Tibial artery (tissue), 4 donors: Measurements from ENCODE around the gene PIK3R4.

ENCODE experiments used
- DNase-seq, 2 donors: peaks; one replicate each; pipeline ENCODE4 v3.0.0-alpha.2; 2019
- H3K27ac ChIP-seq, 2 donors: fragments of 200-600 bp; sonication (generic) in 1 of 2; 1 replicate in 1 of 2; 2 replicates in 1 of 2; pipeline ENCODE4 v1.5.1; 2018 to 2019; ENCODE audit warnings: mild to moderate bottlenecking in 1 of 2
- H3K27me3 ChIP-seq, 2 donors: fragments of 200-600 bp; sonication (generic) in 1 of 2; one replicate each; pipeline versions ENCODE4 v1.5.1 to v1.6.0; 2016 to 2019
- H3K36me3 ChIP-seq, 3 donors: fragments of 200-600 bp; sonication (generic) in 2 of 3; one replicate each; pipeline ENCODE4 v1.5.1; 2016 to 2019; ENCODE audit warnings: mild to moderate bottlenecking in 2 of 3
- H3K4me1 ChIP-seq, 4 donors: fragments of 200-600 bp; sonication (generic) in 2 of 4; 1 replicate in 3 of 4; 2 replicates in 1 of 4; pipeline ENCODE4 v1.5.1; 2016 to 2019
- H3K4me3 ChIP-seq, 2 donors: fragments of 200-600 bp; sonication (generic) in 1 of 2; 1 replicate in 1 of 2; 2 replicates in 1 of 2; pipeline ENCODE4 v1.5.1; 2018 to 2019; ENCODE audit warnings: mild to moderate bottlenecking in 2 of 2
- H3K9me3 ChIP-seq, 3 donors: fragments of 200-600 bp; sonication (generic) in 1 of 3; one replicate each; pipeline ENCODE4 v1.5.1; 2016 to 2019
- intact Hi-C: fragments of 100-400 bp; cut with DNase I; formaldehyde crosslinking; loops from one replicate; pipeline ENCODE4 v1.15.0; 2023; ENCODE audit warnings: low total_unique reads
- TF ChIP-seq, protein P1 (sequence below), 2 experiments: fragments of 200-600 bp in 1 of 2; fragments of 450-650 bp in 1 of 2; IDR thresholded peaks; one replicate each; pipeline ENCODE4 v1.5.1; 2017 to 2019; ENCODE audit warnings: antibody characterized with exemption in 2 of 2, mild to moderate bottlenecking in 1 of 2, moderate library complexity in 1 of 2

Gene PIK3R4

DNA sequence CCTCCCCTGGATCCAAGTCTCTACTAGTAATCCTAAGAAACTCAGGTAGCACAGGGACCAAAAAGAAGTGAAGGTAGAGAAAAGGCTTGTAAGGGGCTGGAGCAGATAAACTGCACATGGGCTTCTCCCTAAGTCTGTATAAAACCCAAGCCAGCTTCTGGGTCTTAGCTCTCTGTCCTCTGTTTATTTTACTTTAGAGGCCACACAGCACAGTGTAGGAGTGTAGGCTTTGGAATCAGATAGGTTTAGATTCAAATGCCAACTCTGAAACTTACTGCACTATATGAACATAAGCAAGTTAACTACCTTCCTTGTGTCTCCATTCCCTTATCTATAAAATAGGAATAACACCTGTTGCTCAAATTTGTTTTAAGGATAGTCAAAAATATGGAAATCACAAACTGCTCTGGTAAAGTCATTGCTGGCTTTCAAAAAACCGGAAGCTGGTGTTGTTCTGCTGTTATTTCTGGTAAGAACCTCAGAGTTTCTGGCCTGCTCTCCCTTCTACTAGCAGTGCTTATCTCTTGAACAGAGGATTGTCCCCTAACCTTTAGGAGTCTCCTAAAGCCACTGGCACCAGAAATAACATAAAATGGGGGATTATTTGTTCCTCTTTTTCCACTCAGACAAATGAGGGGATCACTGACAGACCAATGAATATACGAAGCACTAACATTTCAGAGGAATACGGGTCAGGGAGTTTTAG lies 33.8 kb downstream of the PIK3R4 start:
- no peaks in the 10 kb centered on the region for H3K27me3 ChIP-seq
- H3K36me3 ChIP-seq, result peaks cover 19 to 32% (median 20%) of the 10 kb centered on the region in 3 donors
- H3K9me3 ChIP-seq, result no peaks in the 10 kb centered on the region
- no peak overlapping the region for H3K27ac ChIP-seq
- H3K4me3 ChIP-seq, result no peak overlapping the region
- intact Hi-C loops, result no loop called here
- H3K4me1 ChIP-seq, result peaks cover 0 to 4% (median 0%) of the 10 kb centered on the region in 4 donors
- TF ChIP-seq, protein P1, sequence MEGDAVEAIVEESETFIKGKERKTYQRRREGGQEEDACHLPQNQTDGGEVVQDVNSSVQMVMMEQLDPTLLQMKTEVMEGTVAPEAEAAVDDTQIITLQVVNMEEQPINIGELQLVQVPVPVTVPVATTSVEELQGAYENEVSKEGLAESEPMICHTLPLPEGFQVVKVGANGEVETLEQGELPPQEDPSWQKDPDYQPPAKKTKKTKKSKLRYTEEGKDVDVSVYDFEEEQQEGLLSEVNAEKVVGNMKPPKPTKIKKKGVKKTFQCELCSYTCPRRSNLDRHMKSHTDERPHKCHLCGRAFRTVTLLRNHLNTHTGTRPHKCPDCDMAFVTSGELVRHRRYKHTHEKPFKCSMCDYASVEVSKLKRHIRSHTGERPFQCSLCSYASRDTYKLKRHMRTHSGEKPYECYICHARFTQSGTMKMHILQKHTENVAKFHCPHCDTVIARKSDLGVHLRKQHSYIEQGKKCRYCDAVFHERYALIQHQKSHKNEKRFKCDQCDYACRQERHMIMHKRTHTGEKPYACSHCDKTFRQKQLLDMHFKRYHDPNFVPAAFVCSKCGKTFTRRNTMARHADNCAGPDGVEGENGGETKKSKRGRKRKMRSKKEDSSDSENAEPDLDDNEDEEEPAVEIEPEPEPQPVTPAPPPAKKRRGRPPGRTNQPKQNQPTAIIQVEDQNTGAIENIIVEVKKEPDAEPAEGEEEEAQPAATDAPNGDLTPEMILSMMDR (IDR thresholded peaks at IDR 0.05), result no peak
- DNase-seq, result no peak

DNA sequence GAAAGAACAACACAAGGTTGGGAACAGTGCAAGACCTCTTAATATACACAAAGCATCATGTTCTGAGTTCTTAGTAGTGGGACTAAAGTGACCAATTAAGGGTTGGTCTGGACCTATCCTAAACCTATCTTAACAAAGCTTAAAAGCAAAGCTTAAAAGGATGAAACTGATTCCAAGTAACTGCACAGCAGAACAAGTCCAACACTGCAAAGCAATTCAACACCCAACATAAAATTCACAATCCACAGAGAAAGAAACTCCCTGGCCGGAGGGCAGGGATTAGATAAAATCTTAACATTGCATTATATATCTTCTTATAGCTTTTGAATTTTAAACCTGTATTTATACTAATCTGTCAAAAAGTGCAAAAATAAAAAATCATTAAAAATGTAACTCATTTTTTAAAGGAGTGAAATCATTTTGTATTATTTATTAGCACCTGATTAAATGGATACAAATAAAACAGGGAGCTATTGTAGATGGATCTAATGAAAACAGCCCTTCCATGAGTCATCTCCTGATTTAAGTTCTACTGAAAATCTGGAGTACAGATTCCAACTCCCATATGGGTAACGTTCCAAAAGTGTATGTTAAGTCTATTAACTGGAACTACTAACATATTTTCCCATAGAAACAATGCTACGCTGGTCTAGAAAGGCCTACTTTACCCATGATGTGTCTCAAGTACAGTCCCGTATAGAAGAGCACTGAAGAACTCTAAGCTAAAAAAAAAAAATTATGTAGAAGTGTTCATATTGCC lies 34.9 kb downstream of the PIK3R4 start:
- DNase-seq, result no peak
- intact Hi-C loops, result no loop called here
- H3K9me3 ChIP-seq, result no peaks in the 10 kb centered on the region
- H3K27ac ChIP-seq, result no peak overlapping the region
- peaks cover 19 to 35% (median 20%) of the 10 kb centered on the region in 3 donors for H3K36me3 ChIP-seq
- H3K4me3 ChIP-seq, result no peak overlapping the region
- TF ChIP-seq, protein P1 (IDR thresholded peaks at IDR 0.05), result no peak
- H3K27me3 ChIP-seq, result no peaks in the 10 kb centered on the region
- H3K4me1 ChIP-seq, result peaks cover 0 to 4% (median 0%) of the 10 kb centered on the region in 4 donors

DNA sequence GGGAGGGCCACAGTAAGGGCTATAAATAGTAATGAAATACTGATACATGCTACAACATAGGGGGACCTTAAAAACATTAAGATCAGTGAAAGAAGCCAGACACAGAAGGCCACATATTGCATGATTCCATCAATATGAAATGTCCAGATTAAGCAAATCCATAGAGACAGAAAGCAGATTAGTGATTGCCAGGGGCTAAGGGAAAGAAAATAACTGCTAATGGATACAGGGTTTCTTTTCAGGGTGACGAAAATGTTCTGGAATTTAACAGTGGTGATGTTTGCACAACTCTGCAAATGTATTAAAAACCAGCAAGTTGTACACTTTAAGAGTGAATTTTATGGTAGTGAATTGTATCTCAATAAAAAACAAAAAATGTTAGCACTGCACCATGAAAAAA lies 37.0 kb downstream of the PIK3R4 start:
- intact Hi-C loops, result no loop called here
- no peak for DNase-seq

DNA sequence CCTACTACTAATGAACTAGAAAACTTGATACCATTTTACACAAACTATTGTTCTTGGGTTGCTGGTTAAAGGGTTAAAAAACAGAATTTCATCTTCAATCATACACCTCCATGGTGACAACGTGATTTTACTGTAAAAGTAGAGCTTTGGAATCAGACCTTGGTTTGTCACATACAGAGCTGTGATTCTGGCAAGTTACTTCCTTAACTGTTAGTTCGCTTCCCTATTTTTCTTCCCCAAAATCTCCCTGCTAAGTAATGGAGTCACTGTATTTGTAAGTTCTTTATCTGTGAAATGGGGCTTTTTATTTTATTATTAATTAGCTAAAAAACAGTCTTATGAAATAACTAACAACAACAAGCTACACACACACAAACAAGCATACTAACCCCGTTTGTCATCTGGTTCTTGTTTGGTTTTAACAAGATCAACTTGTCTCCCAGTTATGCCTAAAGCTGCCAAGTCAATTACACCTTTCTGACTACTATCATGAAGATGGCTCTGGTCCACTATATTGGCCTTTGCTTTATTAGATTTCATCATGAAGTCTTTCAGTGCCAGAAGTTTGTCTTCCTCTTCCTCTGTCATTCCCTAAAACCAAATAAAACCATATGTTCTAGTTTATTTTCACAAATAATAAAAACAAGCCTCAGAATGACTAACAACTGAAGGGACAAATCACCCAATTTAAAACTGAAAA lies 38.6 kb downstream of the PIK3R4 start:
- Histone ChIP-seq H3K4me3 (no peak overlapping the region), H3K27ac (no peak overlapping the region), H3K4me1 (peaks cover 0 to 4% (median 0%) of the 10 kb centered on the region in 4 donors), H3K36me3 (peaks cover 12 to 27% (median 16%) of the 10 kb centered on the region in 3 donors), H3K9me3 (no peaks in the 10 kb centered on the region), H3K27me3 (no peaks in the 10 kb centered on the region)
- no peak for DNase-seq
- TF ChIP-seq, protein P1 (IDR thresholded peaks at IDR 0.05), result no peak
- intact Hi-C loops, result no loop called here

More for the DNA sequence above, 37.0 kb downstream of the PIK3R4 start:
- Histone ChIP-seq H3K9me3 (no peaks in the 10 kb centered on the region), H3K4me3 (no peak overlapping the region), H3K27me3 (no peaks in the 10 kb centered on the region), H3K36me3 (peaks cover 8 to 27% (median 10%) of the 10 kb centered on the region in 3 donors), H3K27ac (no peak overlapping the region), H3K4me1 (peaks cover 0 to 4% (median 0%) of the 10 kb centered on the region in 4 donors)
- TF ChIP-seq, protein P1 (IDR thresholded peaks at IDR 0.05), result no peak

DNA sequence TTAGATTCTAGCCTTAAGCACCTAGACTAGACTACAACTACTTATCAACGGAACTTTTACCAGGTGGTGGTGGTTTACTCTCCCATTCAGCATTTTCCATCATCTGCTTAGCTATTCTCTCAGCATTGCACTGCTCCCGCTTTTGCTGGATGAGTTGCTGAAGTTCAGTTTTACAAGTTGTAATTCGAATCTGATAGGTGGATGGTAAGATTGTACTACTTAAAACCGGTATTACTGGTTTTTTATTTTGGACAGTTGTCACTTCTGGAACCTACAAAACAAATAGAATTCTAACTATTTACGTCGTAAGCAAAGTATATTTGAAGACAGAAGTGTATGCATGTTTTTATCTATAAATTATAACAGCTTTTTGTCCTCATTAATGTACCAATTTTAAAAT lies 41.1 kb downstream of the PIK3R4 start:
- no peak overlapping the region for H3K4me3 ChIP-seq
- no peak overlapping the region for H3K27ac ChIP-seq
- H3K27me3 ChIP-seq, result no peaks in the 10 kb centered on the region
- no peak for DNase-seq
- H3K9me3 ChIP-seq, result no peaks in the 10 kb centered on the region
- H3K36me3 ChIP-seq, result peaks cover 24 to 50% (median 26%) of the 10 kb centered on the region in 3 donors
- intact Hi-C loops, result no loop called here
- H3K4me1 ChIP-seq, result peaks cover 0 to 1% (median 0%) of the 10 kb centered on the region in 4 donors
- TF ChIP-seq, protein P1 (IDR thresholded peaks at IDR 0.05), result no peak
